ENCODE results near the gene BTBD7. TPM values are rescaled to one million over a fixed set of nuclear protein-coding genes. Genes with fewer than 3 reads are reported as not detected.

BTBD7 gene
- total and polyA plus RNA-seq, 8 donors, result 5.7 to 99.2 (median 25.6) TPM

DNA sequence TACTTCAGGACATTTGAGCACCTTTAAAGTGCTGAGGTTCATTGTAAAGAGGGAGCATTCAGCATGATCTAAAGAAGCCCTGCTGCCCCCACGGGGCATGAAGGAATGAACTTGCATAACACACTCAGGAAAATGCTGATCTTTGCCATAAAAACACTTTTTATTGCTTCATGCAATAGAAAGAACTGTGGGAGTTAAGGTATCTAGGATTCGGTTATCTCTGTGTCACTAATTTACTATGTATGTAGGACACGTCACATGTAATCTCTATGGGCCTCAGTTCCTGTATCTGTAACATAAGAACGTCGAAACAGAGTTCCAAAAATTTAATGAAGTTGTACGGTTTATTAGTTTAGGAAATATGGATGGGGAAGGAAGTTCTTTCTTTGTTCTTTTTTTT lies 33.0 kb downstream of the BTBD7 start:
- H3K27ac ChIP-seq, result no peak overlapping the region
- intact Hi-C loops (cut with DNase I; ENCODE audit: low total_unique reads), result no loop called here
- H3K4me1 ChIP-seq, result peaks cover 0 to 48% (median 27%) of the 10 kb centered on the region in 4 donors
- no peak overlapping the region for H3K4me3 ChIP-seq
- WGBS, 5 donors, result 74 to 89% (median 80%) methylated on average over 6 of the region's 6 CpGs
- TF ChIP-seq, protein P1, sequence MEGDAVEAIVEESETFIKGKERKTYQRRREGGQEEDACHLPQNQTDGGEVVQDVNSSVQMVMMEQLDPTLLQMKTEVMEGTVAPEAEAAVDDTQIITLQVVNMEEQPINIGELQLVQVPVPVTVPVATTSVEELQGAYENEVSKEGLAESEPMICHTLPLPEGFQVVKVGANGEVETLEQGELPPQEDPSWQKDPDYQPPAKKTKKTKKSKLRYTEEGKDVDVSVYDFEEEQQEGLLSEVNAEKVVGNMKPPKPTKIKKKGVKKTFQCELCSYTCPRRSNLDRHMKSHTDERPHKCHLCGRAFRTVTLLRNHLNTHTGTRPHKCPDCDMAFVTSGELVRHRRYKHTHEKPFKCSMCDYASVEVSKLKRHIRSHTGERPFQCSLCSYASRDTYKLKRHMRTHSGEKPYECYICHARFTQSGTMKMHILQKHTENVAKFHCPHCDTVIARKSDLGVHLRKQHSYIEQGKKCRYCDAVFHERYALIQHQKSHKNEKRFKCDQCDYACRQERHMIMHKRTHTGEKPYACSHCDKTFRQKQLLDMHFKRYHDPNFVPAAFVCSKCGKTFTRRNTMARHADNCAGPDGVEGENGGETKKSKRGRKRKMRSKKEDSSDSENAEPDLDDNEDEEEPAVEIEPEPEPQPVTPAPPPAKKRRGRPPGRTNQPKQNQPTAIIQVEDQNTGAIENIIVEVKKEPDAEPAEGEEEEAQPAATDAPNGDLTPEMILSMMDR (IDR thresholded peaks at IDR 0.05), result no peak
- no peak for TF ChIP-seq EP300 (IDR thresholded peaks at IDR 0.05)
- no peak for TF ChIP-seq POLR2A (IDR thresholded peaks at IDR 0.05)
- TF ChIP-seq POLR2AphosphoS5 (IDR thresholded peaks at IDR 0.05), result no peak
- peaks cover 0 to 4% (median 0%) of the 10 kb centered on the region in 4 donors for H3K36me3 ChIP-seq
- H3K9me3 ChIP-seq, result no peaks in the 10 kb centered on the region
- H3K27me3 ChIP-seq, result no peaks in the 10 kb centered on the region
- DNase-seq, result no peak

DNA sequence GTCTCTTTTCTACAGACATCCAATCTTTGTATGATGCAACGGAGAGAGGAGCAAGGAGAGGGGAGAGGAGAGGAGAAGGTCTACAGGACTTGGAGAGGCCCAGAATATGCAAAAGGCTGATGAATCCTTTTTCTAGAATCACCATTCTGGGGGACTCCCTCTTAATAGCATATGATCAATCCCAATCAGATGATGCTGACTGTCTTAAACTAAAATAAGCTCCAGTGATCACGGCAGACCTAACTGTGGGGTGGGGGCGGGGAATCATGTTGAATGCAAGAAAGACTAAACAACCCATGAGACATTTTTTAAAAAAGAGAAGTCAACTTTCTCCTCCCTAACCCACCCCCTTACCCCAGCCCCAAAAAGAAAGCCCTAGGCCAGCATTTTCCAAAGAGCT lies 33.4 kb downstream of the BTBD7 start:
- no peak for TF ChIP-seq POLR2AphosphoS5 (IDR thresholded peaks at IDR 0.05)
- TF ChIP-seq EP300 (IDR thresholded peaks at IDR 0.05), result no peak
- TF ChIP-seq, protein P1 (IDR thresholded peaks at IDR 0.05), result no peak
- TF ChIP-seq POLR2A (IDR thresholded peaks at IDR 0.05), result no peak
- Histone ChIP-seq H3K36me3 (peaks cover 2 to 7% (median 4%) of the 10 kb centered on the region in 4 donors), H3K27ac (no peak overlapping the region), H3K4me3 (no peak overlapping the region), H3K27me3 (no peaks in the 10 kb centered on the region), H3K9me3 (no peaks in the 10 kb centered on the region), H3K4me1 (peaks cover 0 to 46% (median 24%) of the 10 kb centered on the region in 4 donors)
- DNase-seq, result no peak
- intact Hi-C loops (cut with DNase I; ENCODE audit: low total_unique reads), result no loop called here
- 87 to 94% (median 89%) methylated on average over 3 of the region's 3 CpGs for WGBS, 5 donors

DNA sequence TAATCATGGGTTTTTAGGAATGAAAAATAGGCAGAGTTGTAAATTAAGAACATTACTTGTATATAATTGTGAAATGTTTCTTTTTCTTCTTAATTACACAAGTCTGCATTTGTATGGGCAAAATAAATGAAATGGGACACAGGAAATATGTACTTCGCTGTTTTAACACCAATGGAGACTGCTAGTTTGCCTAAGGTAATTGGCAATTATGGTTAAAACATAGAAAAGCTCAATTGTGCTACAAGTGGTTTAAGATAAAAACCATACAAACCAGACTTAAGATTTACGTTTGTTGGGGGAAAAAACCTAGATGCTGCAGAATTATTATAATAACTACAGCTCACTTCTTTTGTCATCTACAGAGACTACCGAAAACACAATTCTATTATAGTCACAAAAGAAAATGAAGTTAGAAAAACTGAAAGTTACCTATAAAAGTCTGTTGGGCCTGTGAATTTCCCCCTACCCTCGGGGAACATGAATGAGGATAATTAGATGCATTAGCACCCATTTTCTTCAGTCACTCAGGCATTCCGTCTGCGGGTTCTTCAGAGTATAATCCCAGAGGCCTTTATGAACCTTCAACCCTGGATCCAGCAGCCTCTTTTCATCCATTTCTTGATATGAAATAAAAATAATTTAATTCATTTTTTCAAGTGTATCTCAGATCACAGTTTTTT lies 37.2 kb downstream of the BTBD7 start:
- 91 to 95% (median 92%) methylated on average over 6 of the region's 6 CpGs for WGBS, 5 donors
- H3K27me3 ChIP-seq, result no peaks in the 10 kb centered on the region
- H3K4me1 ChIP-seq, result peaks cover 0 to 24% (median 12%) of the 10 kb centered on the region in 4 donors
- no peak overlapping the region for H3K4me3 ChIP-seq
- no peaks in the 10 kb centered on the region for H3K9me3 ChIP-seq
- intact Hi-C loops (cut with DNase I; ENCODE audit: low total_unique reads), result no loop called here
- peaks cover 7 to 21% (median 15%) of the 10 kb centered on the region in 4 donors for H3K36me3 ChIP-seq
- no peak for DNase-seq
- H3K27ac ChIP-seq, result no peak overlapping the region
- TF ChIP-seq POLR2A (IDR thresholded peaks at IDR 0.05), result no peak
- TF ChIP-seq POLR2AphosphoS5 (IDR thresholded peaks at IDR 0.05), result no peak
- no peak for TF ChIP-seq EP300 (IDR thresholded peaks at IDR 0.05)
- TF ChIP-seq, protein P1 (IDR thresholded peaks at IDR 0.05), result no peak

DNA sequence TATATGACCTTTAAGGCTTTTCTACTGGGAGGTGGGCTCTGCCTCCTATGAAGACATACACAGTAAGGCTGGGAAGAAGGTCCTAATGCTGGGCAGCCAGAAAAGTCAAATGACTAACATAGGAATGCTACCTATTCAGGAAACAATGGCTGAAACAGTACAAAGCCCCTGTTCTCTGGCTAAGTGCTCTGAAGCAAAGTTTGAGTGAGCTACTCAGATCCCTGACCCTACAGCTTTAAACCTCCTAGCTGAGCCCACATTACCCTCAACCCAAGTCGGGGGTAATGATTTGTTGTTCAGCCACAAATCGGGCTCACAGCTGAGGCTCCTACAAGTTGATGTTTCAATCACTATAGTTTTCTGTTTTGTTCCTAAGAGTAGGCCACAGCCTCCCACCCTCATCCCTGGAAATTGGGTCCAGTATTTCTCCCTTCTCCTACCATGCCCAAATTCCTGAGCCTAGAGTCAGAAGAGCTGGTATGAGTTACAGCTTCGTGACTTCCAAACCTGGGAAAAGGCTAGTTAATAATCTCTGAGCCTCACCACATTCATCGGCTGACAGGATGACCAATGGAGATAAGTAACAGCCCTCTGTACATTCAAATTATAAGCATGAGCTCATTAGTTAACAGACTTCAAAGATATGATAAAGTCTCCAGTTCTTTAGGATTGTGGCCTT lies 46.5 kb downstream of the BTBD7 start:
- H3K4me1 ChIP-seq, result peaks cover 0 to 18% (median 4%) of the 10 kb centered on the region in 4 donors
- intact Hi-C loops (cut with DNase I; ENCODE audit: low total_unique reads), result no loop called here
- whole genome bisulfite sequencing, 5 donors, result 85 to 89% (median 88%) methylated on average over 4 of the region's 4 CpGs

More for the DNA sequence above, 46.5 kb downstream of the BTBD7 start:
- peaks cover 0 to 21% (median 11%) of the 10 kb centered on the region in 4 donors for H3K36me3 ChIP-seq
- H3K27ac ChIP-seq, result no peak overlapping the region
- no peak overlapping the region for H3K4me3 ChIP-seq
- H3K27me3 ChIP-seq, result no peaks in the 10 kb centered on the region
- no peak for DNase-seq
- TF ChIP-seq, protein P1 (IDR thresholded peaks at IDR 0.05), result no peak
- TF ChIP-seq POLR2A (IDR thresholded peaks at IDR 0.05), result no peak
- no peak for TF ChIP-seq EP300 (IDR thresholded peaks at IDR 0.05)
- no peak for TF ChIP-seq POLR2AphosphoS5 (IDR thresholded peaks at IDR 0.05)
- H3K9me3 ChIP-seq, result no peaks in the 10 kb centered on the region

Data from stomach (tissue), 9 donors.